Measurements from ENCODE around the gene MCC.

Gene MCC

DNA sequence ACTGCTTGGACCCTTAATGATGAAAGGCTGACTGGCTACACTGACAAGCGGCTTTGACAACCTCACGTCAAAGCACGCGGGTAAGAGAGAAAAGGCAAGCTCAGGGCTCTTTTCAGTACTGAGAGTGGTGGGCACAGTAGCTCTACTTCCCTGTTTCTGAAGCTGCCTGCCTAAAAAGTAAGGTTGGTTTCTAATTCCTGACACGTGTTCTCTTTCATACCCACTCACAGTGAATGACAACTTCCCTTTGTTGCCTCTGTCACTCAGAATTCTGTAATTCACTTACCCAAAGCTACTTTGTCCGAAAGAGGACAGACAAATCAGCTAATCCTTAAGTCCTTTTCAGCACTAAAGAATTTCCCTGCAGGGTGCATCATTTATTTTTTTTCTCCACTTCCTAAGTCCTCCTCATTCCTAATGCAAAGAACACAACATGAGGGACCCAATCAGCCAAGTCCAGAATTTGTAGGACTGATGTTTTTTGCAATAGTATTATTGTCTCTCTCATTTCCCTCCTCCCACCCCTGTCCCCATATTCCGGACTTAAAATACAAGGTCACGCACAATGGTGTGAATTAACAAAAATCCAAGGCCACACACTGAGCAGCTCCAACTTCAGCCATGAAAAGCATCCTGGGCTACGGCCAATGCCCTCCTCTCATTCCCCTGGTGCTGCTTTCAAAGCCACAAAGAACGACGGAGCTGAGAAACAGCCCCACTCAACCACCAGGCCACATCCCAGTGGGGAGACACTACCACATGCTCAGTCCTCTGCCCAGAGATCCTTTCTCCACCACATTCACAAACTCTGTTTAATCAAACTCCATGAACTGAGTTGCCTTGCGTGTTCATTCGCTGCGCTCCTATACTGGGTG is 274.5 kb downstream of the MCC start:
- TF ChIP-seq ZFX (IDR thresholded peaks at IDR 0.05; ENCODE audit: borderline replicate concordance) = no peak
- TF ChIP-seq, protein P1, sequence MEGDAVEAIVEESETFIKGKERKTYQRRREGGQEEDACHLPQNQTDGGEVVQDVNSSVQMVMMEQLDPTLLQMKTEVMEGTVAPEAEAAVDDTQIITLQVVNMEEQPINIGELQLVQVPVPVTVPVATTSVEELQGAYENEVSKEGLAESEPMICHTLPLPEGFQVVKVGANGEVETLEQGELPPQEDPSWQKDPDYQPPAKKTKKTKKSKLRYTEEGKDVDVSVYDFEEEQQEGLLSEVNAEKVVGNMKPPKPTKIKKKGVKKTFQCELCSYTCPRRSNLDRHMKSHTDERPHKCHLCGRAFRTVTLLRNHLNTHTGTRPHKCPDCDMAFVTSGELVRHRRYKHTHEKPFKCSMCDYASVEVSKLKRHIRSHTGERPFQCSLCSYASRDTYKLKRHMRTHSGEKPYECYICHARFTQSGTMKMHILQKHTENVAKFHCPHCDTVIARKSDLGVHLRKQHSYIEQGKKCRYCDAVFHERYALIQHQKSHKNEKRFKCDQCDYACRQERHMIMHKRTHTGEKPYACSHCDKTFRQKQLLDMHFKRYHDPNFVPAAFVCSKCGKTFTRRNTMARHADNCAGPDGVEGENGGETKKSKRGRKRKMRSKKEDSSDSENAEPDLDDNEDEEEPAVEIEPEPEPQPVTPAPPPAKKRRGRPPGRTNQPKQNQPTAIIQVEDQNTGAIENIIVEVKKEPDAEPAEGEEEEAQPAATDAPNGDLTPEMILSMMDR (IDR thresholded peaks at IDR 0.05) = no peak
- no peak overlapping the region for H3K27ac ChIP-seq

DNA sequence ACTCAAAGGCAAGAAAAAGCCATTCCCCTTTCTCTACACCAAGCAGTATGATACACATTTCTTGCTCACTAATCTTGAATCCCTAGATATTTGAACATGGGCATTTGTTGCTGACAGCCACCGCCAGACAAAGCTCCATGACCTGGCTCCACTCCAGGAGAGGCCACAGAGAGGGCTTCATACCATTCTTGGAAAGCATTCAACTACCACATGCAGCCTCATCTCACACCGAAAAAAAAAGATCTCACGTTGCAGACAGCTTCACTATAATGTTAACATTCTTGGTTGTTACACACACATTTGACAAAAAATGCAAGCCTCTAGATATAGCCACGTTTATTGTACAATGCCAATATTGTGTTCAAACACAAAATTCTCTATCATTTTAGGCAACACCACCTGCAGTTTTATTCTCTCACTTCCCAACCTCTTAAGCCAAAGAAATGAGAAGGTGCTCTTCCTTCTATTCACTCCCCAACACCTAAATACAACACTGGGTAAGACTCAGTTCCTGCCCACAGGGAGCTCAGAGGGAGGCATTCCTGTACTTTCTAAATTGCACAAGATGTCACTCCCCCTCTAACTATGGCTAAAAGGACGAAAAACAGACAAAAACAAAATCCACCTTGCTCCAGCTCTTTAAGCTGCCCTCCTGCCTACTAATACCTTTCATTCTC is 275.9 kb downstream of the MCC start:
- no peak overlapping the region for H3K27ac ChIP-seq
- TF ChIP-seq ZFX (IDR thresholded peaks at IDR 0.05; ENCODE audit: borderline replicate concordance) = no peak
- TF ChIP-seq, protein P1 (IDR thresholded peaks at IDR 0.05) = no peak

DNA sequence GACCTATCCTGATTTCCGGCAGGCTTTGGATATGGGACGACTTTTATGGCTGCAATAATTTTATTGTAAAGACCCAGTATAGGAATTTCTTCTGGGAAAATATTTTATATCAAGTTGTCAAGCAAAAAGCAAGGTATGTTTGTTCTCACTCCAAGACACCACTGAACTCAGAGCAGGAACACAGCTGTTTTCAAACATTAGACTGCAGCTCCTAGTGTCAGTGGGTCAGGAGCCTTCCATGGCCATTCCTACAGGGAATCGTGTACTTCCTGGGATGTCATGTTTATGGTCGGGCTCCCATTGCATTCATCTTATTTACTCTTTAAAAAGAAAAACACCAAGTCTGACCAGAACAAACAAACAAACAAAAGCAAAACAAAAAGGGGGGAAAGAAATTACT is 278.8 kb downstream of the MCC start:
- no peak for TF ChIP-seq ZFX (IDR thresholded peaks at IDR 0.05; ENCODE audit: borderline replicate concordance)
- TF ChIP-seq, protein P1 (IDR thresholded peaks at IDR 0.05) = no peak
- H3K27ac ChIP-seq = no peak overlapping the region

DNA sequence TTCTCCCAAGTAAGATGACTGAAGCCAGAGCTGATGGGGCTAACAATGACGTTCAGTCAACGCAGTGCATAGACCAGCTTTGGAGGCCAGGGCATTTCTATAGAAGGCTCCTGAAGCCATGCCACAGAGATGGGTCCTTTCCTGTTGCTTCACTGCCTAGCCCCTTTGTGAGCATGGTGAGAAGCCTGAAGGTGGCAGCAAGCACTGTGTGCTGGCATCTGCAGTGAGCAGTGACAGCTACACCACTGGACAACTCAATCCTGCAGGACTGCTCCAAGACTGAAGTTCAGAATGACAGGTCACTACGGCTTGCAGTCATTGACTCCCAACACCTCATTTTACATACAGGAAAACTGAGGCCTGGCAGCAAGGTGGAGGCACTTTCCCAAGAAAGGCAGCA is 282.4 kb downstream of the MCC start:
- no peak overlapping the region for H3K27ac ChIP-seq
- TF ChIP-seq, protein P1 (IDR thresholded peaks at IDR 0.05) = no peak
- TF ChIP-seq ZFX (IDR thresholded peaks at IDR 0.05; ENCODE audit: borderline replicate concordance) = no peak

DNA sequence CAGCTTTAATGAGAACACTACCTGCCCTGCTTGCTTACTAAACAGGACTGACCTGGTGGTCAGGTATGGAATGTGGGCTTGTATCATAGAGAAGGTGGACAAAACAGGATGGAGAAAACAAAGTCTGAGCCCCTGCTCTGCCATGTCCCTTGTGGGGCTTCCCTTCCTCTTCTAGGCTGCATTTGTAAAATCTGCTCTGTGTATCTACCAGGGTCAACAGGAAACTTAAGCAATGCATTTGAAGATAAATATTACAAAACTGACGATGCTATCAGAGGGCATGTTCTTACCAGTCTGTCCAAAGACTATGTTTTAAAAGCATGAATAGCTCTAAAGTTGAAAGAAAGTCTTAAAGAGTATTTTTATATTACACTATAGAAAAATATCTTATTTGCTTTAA is 282.9 kb downstream of the MCC start:
- TF ChIP-seq, protein P1 (IDR thresholded peaks at IDR 0.05) = no peak
- TF ChIP-seq ZFX (IDR thresholded peaks at IDR 0.05; ENCODE audit: borderline replicate concordance) = no peak
- H3K27ac ChIP-seq = no peak overlapping the region

DNA sequence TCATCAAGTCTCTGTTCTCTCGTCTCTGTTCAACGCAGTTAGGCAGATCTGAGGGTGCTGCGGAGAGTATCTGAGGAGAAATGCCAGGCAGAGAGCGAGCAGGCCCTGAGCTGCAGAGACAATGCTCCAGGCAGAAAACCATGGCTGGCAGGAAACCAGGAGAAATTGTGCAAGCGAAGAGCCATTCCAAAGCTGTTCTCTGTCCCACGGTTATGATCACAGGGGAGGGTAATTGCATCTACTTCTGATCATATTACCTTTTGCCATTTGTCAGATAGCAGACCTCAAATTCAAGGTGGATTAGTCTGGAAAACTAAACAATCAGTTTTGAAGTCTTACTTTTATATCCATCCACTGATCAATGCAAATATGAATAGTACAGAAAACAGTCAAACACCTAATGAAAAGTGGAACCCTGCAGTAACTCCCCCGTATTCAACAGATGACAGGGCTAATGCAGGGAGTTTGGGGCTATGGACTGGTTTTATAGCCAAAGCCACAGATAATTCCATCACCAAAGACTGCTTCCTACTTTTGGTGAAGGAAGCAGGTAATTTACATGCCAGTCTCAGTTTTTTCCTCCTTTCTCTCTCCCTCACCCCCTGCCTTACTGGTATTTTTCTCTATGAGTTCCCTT is 283.6 kb downstream of the MCC start:
- no peak overlapping the region for H3K27ac ChIP-seq
- TF ChIP-seq ZFX (IDR thresholded peaks at IDR 0.05; ENCODE audit: borderline replicate concordance) = no peak
- TF ChIP-seq, protein P1 (IDR thresholded peaks at IDR 0.05) = no peak
